GM12878 (cell line): ENCODE measurements around the gene SLC12A1. TPM values are rescaled to one million over a fixed set of nuclear protein-coding genes. Genes with fewer than 3 reads are reported as not detected.

Experiments
- ATAC-seq: fragments of 200-7000 bp; cut with Tn5 transposase; 3 replicates; pipeline ENCODE4 v1.9.1; 2020; ENCODE audit warnings: mild to moderate bottlenecking, moderate library complexity
- BruUV-seq: library from RNA; stranded (reverse); fragments of 400-500 nt; replicated peaks from 2 replicates; lab custom pipeline; 2021; lab: Mats Ljungman, UMichigan
- CTCF ChIA-PET: fragments of 300-600 bp; sonication (Branson Sonifier 250); formaldehyde crosslinking; extraction: SDS; loops from one replicate; lab custom pipeline; 2021; ENCODE audit warnings: inconsistent platforms; lab: Yijun Ruan, JAX
- POLR2A ChIA-PET: fragments of 350-600 bp; formaldehyde crosslinking; extraction: SDS; loops from one replicate; lab custom pipeline; 2021; ENCODE audit warnings: inconsistent platforms; lab: Charles Lee
- RAD21 ChIA-PET: fragments of 300-600 bp; sonication (Branson Sonifier 250); formaldehyde crosslinking; loops from one replicate; lab custom pipeline; 2023; ENCODE audit warnings: antibody characterized with exemption; ENCODE audit not compliant: unreplicated experiment; lab: Charles Lee
- SMC1A ChIA-PET: fragments of 300-600 bp; sonication (Branson Sonifier 250); formaldehyde crosslinking; loops from one replicate; lab custom pipeline; 2023; ENCODE audit not compliant: unreplicated experiment, uncharacterized antibody; lab: Charles Lee
- DNase-seq: peaks from one replicate; pipeline ENCODE4 v3.0.0-alpha.2; 2011; ENCODE audit warnings: low read depth, low spot score
- FAIRE-seq: peaks from 3 replicates; lab custom pipeline; 2011; peaks lifted over from hg19 to GRCh38; lab: Jason Lieb, UNC
- H2AFZ ChIP-seq: 2 replicates; pipeline ENCODE4 v1.6.0; 2011; ENCODE audit warnings: low read depth, low read length, control low read depth; ENCODE audit not compliant: control insufficient read depth
- H3K27ac ChIP-seq: 2 replicates; pipeline ENCODE4 v1.5.1; 2011; ENCODE audit warnings: control low read depth; ENCODE audit not compliant: control insufficient read depth, insufficient read depth
- H3K27me3 ChIP-seq, 2 experiments: replicated peaks in 1 of 2; 2 replicates each; pipeline versions ENCODE4 v1.6.0 to v1.6.1; 2011; ENCODE audit warnings: low read length in 1 of 2; ENCODE audit not compliant: control insufficient read depth in 2 of 2, insufficient read depth in 2 of 2
- H3K36me3 ChIP-seq, 2 experiments: 2 replicates each; pipeline ENCODE4 v1.5.1; 2011; ENCODE audit warnings: low read length in 1 of 2; ENCODE audit not compliant: control insufficient read depth in 2 of 2, insufficient read depth in 2 of 2
- H3K4me1 ChIP-seq: 2 replicates; pipeline ENCODE4 v1.6.1; 2011; ENCODE audit warnings: mild to moderate bottlenecking, low read length, moderate library complexity, mixed read lengths; ENCODE audit not compliant: control insufficient read depth, insufficient read depth
- H3K4me2 ChIP-seq: 2 replicates; pipeline ENCODE4 v1.6.0; 2011; ENCODE audit warnings: control low read depth; ENCODE audit not compliant: control insufficient read depth, insufficient read depth
- H3K4me3 ChIP-seq: fragments of 200-600 bp; sonication (generic); 2 replicates; pipeline ENCODE4 v1.5.1; 2016
- H3K79me2 ChIP-seq: 2 replicates; pipeline ENCODE4 v1.6.0; 2011; ENCODE audit warnings: low read length; ENCODE audit not compliant: control insufficient read depth, insufficient read depth
- H3K9ac ChIP-seq: 2 replicates; pipeline ENCODE4 v1.8.0; 2011; ENCODE audit warnings: low read length, control low read depth, mixed read lengths; ENCODE audit not compliant: control insufficient read depth, insufficient read depth
- H3K9me3 ChIP-seq: replicated peaks from 3 replicates; pipeline ENCODE4 v1.5.1; 2011; ENCODE audit warnings: mild to moderate bottlenecking, low read length; ENCODE audit not compliant: control insufficient read depth, insufficient read depth
- H4K20me1 ChIP-seq: 2 replicates; pipeline ENCODE4 v1.6.0; 2011; ENCODE audit not compliant: control insufficient read depth, insufficient read depth
- ATF7 ChIP-seq: fragments of 450-650 bp; IDR thresholded peaks from 2 replicates; pipeline ENCODE4 v1.6.1; 2016; ENCODE audit warnings: low read depth, mild to moderate bottlenecking
- CBFB ChIP-seq: IDR thresholded peaks from 2 replicates; pipeline ENCODE4 v1.6.1; 2016; ENCODE audit warnings: antibody characterized with exemption, low read depth
- HSF1 ChIP-seq: fragments of 150-350 bp; IDR thresholded peaks from 2 replicates; pipeline ENCODE4 v1.6.1; 2014; ENCODE audit warnings: mild to moderate bottlenecking, low read depth, low read length
- NRF1 ChIP-seq: conservative IDR thresholded peaks from 2 replicates; pipeline ENCODE4 v1.6.1; 2011; ENCODE audit warnings: mild to moderate bottlenecking, low read depth, low read length, improper control_type of control experiment
- RAD21 ChIP-seq: IDR thresholded peaks from 2 replicates; pipeline ENCODE4 v1.6.1; 2011; ENCODE audit warnings: mild to moderate bottlenecking, low read depth, low read length, moderate library complexity; ENCODE audit not compliant: insufficient read depth
- SREBF1 ChIP-seq: IDR thresholded peaks from 2 replicates; pipeline ENCODE4 v1.6.1; 2012; ENCODE audit warnings: mild to moderate bottlenecking, low read length
- TAF1 ChIP-seq: IDR thresholded peaks from 2 replicates; pipeline ENCODE4 v1.6.1; 2011; ENCODE audit warnings: mild to moderate bottlenecking, low read depth, low read length, borderline replicate concordance
- WGBS: methylation state at CpG from one replicate; pipeline ENCODE4 v1.1.6; 2016; ENCODE audit warnings: low lambda C conversion rate; ENCODE audit not compliant: insufficient replicate concordance, insufficient coverage; ENCODE audit errors: missing lambda C conversion rate; 5-methylcytosine and 5-hydroxymethylcytosine counted together
- in situ Hi-C: fragments of 300-500 bp; cut with MboI; formaldehyde crosslinking; loops from 9 replicates; pipeline ENCODE4 v1.14.3; 2018; ENCODE audit warnings: mixed read lengths
- intact Hi-C: fragments of 100-400 bp; cut with micrococcal nuclease; formaldehyde crosslinking; loops from one replicate; pipeline ENCODE4 v1.14.2; 2022; ENCODE audit not compliant: unreplicated experiment
- polyA plus RNA-seq, 11 experiments: library from polyadenylated mRNA; depleted of rRNA in 4 of 11; unstranded in 6 of 11; stranded (reverse) in 5 of 11; fragments of >200 nt; fragmentation: Nextera tagmentation in 4 of 11; fragmentation: Illumina TruSeq in 1 of 11; extraction: Ambion mirVana in 4 of 11; extraction: Trizol in 1 of 11; gene quantifications; 1 replicate in 1 of 11; 2 replicates in 10 of 11; pipeline versions ENCODE4 v1.2.1 to v1.2.3, GENCODE V29; 2011 to 2016; ENCODE audit warnings: inconsistent platforms in 2 of 11, missing spikeins in 2 of 11, low read depth in 1 of 11
- total RNA-seq, 4 experiments: library from RNA; depleted of rRNA in 3 of 4; stranded (reverse); fragments of >200 nt in 3 of 4; fragmentation: Illumina TruSeq in 1 of 4; extraction: Trizol in 1 of 4; gene quantifications; 2 replicates each; pipeline versions ENCODE4 v1.2.1 to v1.2.3, GENCODE V29; 2013 to 2021
- TF ChIP-seq, protein P1 (sequence below): fragments of 450-650 bp; IDR thresholded peaks from 2 replicates; pipeline ENCODE4 v1.6.1; 2016; ENCODE audit warnings: mild to moderate bottlenecking

SLC12A1 gene
- total and polyA plus RNA-seq, 10 of the 15 experiments (the other 5 are each of a cell fraction or from before 2014, with no cell fraction given) = under 0.01 TPM; not detected in 9

DNA sequence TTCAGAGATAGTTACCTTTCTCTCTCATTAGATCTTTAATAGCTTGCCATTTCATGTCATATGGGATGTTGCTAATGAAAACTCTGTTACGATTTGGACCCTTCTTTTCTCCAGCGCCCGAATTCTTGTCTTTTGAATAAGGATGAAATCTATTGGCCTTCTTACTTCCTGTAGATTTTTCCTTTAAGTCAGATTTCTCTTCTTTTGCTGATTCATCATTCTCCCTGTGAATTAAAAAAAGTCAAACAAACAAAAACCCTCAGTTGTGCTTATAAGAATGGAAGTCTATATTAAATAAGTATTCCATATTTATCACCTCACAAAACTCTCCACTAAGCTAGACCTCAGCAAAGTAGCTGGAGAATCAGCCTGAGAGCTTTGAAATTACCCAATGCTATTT is 37.5 kb upstream of the SLC12A1 start (continued):
- TF ChIP-seq, protein P1, sequence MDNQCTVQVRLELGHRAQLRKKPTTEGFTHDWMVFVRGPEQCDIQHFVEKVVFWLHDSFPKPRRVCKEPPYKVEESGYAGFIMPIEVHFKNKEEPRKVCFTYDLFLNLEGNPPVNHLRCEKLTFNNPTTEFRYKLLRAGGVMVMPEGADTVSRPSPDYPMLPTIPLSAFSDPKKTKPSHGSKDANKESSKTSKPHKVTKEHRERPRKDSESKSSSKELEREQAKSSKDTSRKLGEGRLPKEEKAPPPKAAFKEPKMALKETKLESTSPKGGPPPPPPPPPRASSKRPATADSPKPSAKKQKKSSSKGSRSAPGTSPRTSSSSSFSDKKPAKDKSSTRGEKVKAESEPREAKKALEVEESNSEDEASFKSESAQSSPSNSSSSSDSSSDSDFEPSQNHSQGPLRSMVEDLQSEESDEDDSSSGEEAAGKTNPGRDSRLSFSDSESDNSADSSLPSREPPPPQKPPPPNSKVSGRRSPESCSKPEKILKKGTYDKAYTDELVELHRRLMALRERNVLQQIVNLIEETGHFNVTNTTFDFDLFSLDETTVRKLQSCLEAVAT = no peak
- TF ChIP-seq SREBF1 (no peak), HSF1 (no peak), NRF1 (no peak)
- TF ChIP-seq, all 136 proteins: peak for 0

DNA sequence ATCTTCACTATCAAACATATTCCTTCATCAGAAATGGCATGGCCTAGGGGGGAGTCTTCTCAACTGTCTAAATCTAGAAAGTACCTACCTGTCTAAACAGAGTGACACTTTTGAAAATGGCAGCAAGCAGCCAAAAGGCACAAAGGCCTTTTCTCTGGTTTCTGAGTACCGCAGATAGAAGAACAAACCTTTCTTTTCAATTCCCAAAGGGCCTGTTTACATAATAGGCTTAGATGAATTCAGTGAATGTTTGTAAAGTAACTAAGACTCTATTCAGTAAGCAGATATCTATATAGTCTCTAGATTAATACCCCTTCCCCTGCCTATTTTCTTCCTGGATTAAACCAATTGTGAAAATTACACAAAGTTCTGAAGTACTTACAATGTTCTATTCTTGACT is 35.1 kb upstream of the SLC12A1 start:
- POLR2A ChIA-PET = no interaction called here
- Histone ChIP-seq H3K9ac (no peak overlapping the region), H3K4me2 (no peak overlapping the region), H3K4me3 (no peak overlapping the region), H2AFZ (no peak overlapping the region), H3K79me2 (peaks cover 29% of the 10 kb centered on the region), H4K20me1 (no peaks in the 10 kb centered on the region), H3K9me3 (peaks cover 5% of the 10 kb centered on the region; the same call in 2 of the 3 replicates), H3K36me3 (peaks cover 0 to 13% of the 10 kb centered on the region in 2 experiments; a peak in 2 of 4 replicates), H3K27ac (no peak overlapping the region), H3K27me3 (no peaks in the 10 kb centered on the region), H3K4me1 (0 out of 2 replicates have a peak, but pooled peaks cover 7% of the 10 kb centered on the region)
- in situ Hi-C loops (loop anchor here (25.0 kb wide), 1 partner anchor 641 kb away; the partner anchor contains the start of gene CEP152), intact Hi-C loops (no loop called here)
- BruUV-seq = no TSS peak
- DNase-seq (no peak), ATAC-seq (no peak; the same call in 2 of the 3 replicates), FAIRE-seq (no peak)
- TF ChIP-seq SREBF1 = no peak
- no peak for TF ChIP-seq CBFB
- TF ChIP-seq RAD21 = no peak
- TF ChIP-seq TAF1 = no peak
- TF ChIP-seq ATF7 = no peak
- SMC1A ChIA-PET = no interaction called here
- CTCF ChIA-PET = no interaction called here
- RAD21 ChIA-PET = no interaction called here
- WGBS = 100% methylated on average over 1 of the region's 1 CpG
